GM23338 (cell line): Measurements from ENCODE around the gene CPNE2. TPM values are rescaled to one million over a fixed set of nuclear protein-coding genes. Genes with fewer than 3 reads are reported as not detected.

ENCODE experiments used
- ATAC-seq: fragments of 200-7000 bp; cut with Tn5 transposase; 3 replicates; pipeline ENCODE4 v1.9.1; 2020
- DNase-seq: peaks from one replicate; pipeline ENCODE4 v3.0.0-alpha.2; 2015; ENCODE audit warnings: low spot score
- H2AFZ ChIP-seq: fragments of 200-600 bp; sonication (generic); 2 replicates; pipeline ENCODE4 v1.8.0; 2016; ENCODE audit warnings: antibody characterized with exemption, mild to moderate bottlenecking, moderate library complexity
- H3F3A ChIP-seq: fragments of 200-600 bp; sonication (generic); replicated peaks from 2 replicates; pipeline ENCODE4 v1.8.0; 2017; ENCODE audit warnings: antibody characterized with exemption, mixed run types, low read depth
- H3K27ac ChIP-seq: fragments of 200-600 bp; sonication (generic); 2 replicates; pipeline ENCODE4 v1.6.1; 2016; ENCODE audit warnings: low read depth
- H3K27me3 ChIP-seq: fragments of 200-600 bp; sonication (generic); 2 replicates; pipeline ENCODE4 v1.8.0; 2016; ENCODE audit warnings: mild to moderate bottlenecking, mixed run types, moderate library complexity; ENCODE audit not compliant: insufficient read depth
- H3K36me3 ChIP-seq: fragments of 200-600 bp; sonication (generic); 2 replicates; pipeline ENCODE4 v1.8.0; 2016; ENCODE audit warnings: mild to moderate bottlenecking; ENCODE audit not compliant: insufficient read depth
- H3K4me1 ChIP-seq: fragments of 200-600 bp; sonication (generic); 2 replicates; pipeline ENCODE4 v1.8.0; 2016; ENCODE audit warnings: mild to moderate bottlenecking, moderate library complexity; ENCODE audit not compliant: insufficient read depth
- H3K4me2 ChIP-seq: fragments of 200-600 bp; sonication (generic); 2 replicates; pipeline ENCODE4 v1.7.1; 2017; ENCODE audit warnings: mixed run types
- H3K4me3 ChIP-seq: fragments of 200-600 bp; sonication (generic); 2 replicates; pipeline ENCODE4 v1.6.1; 2016; ENCODE audit warnings: mixed run types
- H3K79me2 ChIP-seq: fragments of 200-600 bp; sonication (generic); replicated peaks from 2 replicates; pipeline ENCODE4 v1.8.0; 2017; ENCODE audit warnings: mild to moderate bottlenecking; ENCODE audit not compliant: insufficient read depth
- H3K9me2 ChIP-seq: fragments of 200-600 bp; sonication (generic); 2 replicates; pipeline ENCODE4 v1.8.0; 2017; ENCODE audit not compliant: insufficient read depth
- H4K20me1 ChIP-seq: fragments of 200-600 bp; sonication (generic); replicated peaks from 2 replicates; pipeline ENCODE4 v1.8.0; 2017; ENCODE audit warnings: mild to moderate bottlenecking; ENCODE audit not compliant: insufficient read depth
- H3K27ac Mint-ChIP-seq: 2 replicates; pipeline ENCODE4 v1.8.0; 2020; ENCODE audit warnings: inconsistent platforms, mild to moderate bottlenecking, moderate library complexity, mixed read lengths
- H3K27me3 Mint-ChIP-seq: 3 replicates; pipeline ENCODE4 v1.8.0; 2022; ENCODE audit warnings: low read depth, mild to moderate bottlenecking, moderate library complexity, mixed read lengths, inconsistent platforms; ENCODE audit not compliant: insufficient read depth, poor library complexity
- H3K36me3 Mint-ChIP-seq: 3 replicates; pipeline ENCODE4 v1.8.0; 2021; ENCODE audit warnings: low read depth, mild to moderate bottlenecking, inconsistent platforms, moderate library complexity, mixed read lengths
- H3K4me1 Mint-ChIP-seq: 3 replicates; pipeline ENCODE4 v1.8.0; 2020; ENCODE audit warnings: mild to moderate bottlenecking, inconsistent platforms, mixed read lengths
- H3K4me3 Mint-ChIP-seq: 3 replicates; pipeline ENCODE4 v1.8.0; 2021; ENCODE audit warnings: moderate library complexity, mild to moderate bottlenecking, inconsistent platforms, mixed read lengths
- H3K9me3 Mint-ChIP-seq: 3 replicates; pipeline ENCODE4 v1.8.0; 2020; ENCODE audit warnings: moderate library complexity, mild to moderate bottlenecking, inconsistent platforms, mixed read lengths
- CTCF ChIP-seq, 2 experiments: fragments of 200-600 bp in 1 of 2; sonication (generic) in 1 of 2; conservative IDR thresholded peaks; 2 replicates each; pipeline versions ENCODE4 v1.5.1 to v1.6.1; 2016 to 2017; ENCODE audit warnings: antibody characterized with exemption in 2 of 2, low read depth in 2 of 2, mild to moderate bottlenecking in 2 of 2, moderate library complexity in 1 of 2
- EZH2 ChIP-seq: fragments of 200-600 bp; sonication (generic); IDR thresholded peaks from one replicate; pipeline ENCODE4 v1.8.0; 2017; ENCODE audit warnings: antibody characterized with exemption, mild to moderate bottlenecking, low read depth; ENCODE audit not compliant: unreplicated experiment
- EZH2phosphoT487 ChIP-seq: fragments of 200-600 bp; sonication (generic); IDR thresholded peaks from one replicate; pipeline ENCODE4 v1.8.1; 2018; ENCODE audit warnings: antibody characterized with exemption; ENCODE audit not compliant: unreplicated experiment
- JUNB ChIP-seq: IDR thresholded peaks from one replicate; pipeline ENCODE4 v1.6.1; 2016; ENCODE audit warnings: antibody characterized with exemption; ENCODE audit not compliant: unreplicated experiment
- NANOG ChIP-seq: IDR thresholded peaks from 2 replicates; pipeline ENCODE4 v1.6.1; 2016; ENCODE audit warnings: antibody characterized with exemption, borderline replicate concordance
- POLR2AphosphoS5 ChIP-seq: IDR thresholded peaks from 2 replicates; pipeline ENCODE4 v1.6.1; 2016; ENCODE audit warnings: antibody characterized with exemption, low read depth
- REST ChIP-seq: IDR thresholded peaks from one replicate; pipeline ENCODE4 v1.6.1; 2018; ENCODE audit warnings: antibody characterized with exemption; ENCODE audit not compliant: unreplicated experiment
- STAT1 ChIP-seq: IDR thresholded peaks from one replicate; pipeline ENCODE4 v1.6.1; 2016; ENCODE audit warnings: antibody characterized with exemption; ENCODE audit not compliant: unreplicated experiment
- ZNF114 ChIP-seq: fragments of 250-450 bp; sonication (Bioruptor Pico); IDR thresholded peaks from 2 replicates; pipeline ENCODE4 v1.5.0; 2020; ENCODE audit warnings: mild to moderate bottlenecking, moderate library complexity
- ZNF331 ChIP-seq: fragments of 250-450 bp; sonication (Bioruptor Pico); IDR thresholded peaks from 2 replicates; pipeline ENCODE4 v1.5.0; 2020; ENCODE audit warnings: low read depth, mild to moderate bottlenecking, moderate library complexity
- polyA plus RNA-seq: library from polyadenylated mRNA; unstranded; fragments of >200 nt; fragmentation: Nextera tagmentation; extraction: Ambion mirVana; gene quantifications from 2 replicates; pipeline ENCODE4 v1.2.1, GENCODE V29; 2016
- total RNA-seq: library from RNA; depleted of rRNA; stranded (reverse); fragments of >200 nt; shearing (Covaris generic); gene quantifications from 2 replicates; pipeline ENCODE4 v1.2.3, GENCODE V29; 2014
- TF ChIP-seq, protein P1 (sequence below): IDR thresholded peaks from 2 replicates; pipeline ENCODE4 v1.6.1; 2016; ENCODE audit warnings: antibody characterized with exemption

CPNE2 gene
- total and polyA plus RNA-seq, 2 experiments from 2014 or later, result 7.1 to 11.3 TPM

DNA sequence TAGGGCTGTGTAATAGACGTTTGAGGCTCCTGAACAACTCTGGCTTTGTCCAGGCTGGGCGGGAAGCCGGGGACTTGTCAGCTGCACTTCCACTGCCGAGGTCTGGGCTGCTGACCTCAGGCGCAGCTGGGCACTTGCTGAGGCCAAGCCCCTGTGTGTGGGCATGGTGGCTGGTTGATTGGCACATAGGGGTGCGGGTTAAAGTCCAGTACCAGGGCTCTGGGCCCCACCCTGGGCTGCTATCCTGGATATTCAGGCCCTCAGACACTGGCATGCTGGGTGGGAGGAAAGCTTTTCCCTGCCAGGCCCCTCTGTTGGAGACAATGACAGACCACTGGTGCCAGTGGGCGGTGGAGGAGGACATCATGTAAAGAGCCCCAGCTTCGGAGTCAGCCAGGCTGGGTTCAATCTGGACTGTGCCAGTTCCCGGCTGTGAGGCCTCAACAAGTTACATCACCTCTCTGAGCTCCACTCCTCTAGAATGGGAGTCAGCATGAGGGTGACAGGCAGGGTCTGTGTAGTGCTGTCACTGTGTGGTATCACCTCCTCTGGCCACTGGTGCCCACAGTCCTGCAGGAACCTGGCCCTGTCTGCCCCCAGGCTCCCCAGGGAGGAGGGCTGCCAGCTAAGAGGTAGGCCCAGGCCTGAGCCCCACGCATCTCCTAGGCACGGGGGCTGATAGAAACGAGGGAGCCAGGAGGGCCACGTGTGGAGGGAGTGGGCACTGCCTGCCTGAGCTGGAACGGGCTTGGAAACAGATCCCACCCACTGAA is 51.0 kb downstream of the CPNE2 start:
- no peak for DNase-seq
- H3K4me1 ChIP-seq, result peaks cover 23% of the 10 kb centered on the region
- no peak overlapping the region for H2AFZ ChIP-seq
- Mint-ChIP-seq H3K9me3 (no peaks in the 10 kb centered on the region), H3K36me3 (no peaks in the 10 kb centered on the region; the same call in 2 of the 3 replicates), H3K27ac (no peak overlapping the region), H3K27me3 (peaks cover 18% of the 10 kb centered on the region), H3K4me1 (peaks cover 34% of the 10 kb centered on the region), H3K4me3 (no peak overlapping the region)
- H4K20me1 ChIP-seq, result no peaks in the 10 kb centered on the region
- H3F3A ChIP-seq, result no peaks in the 10 kb centered on the region
- no peaks in the 10 kb centered on the region for H3K79me2 ChIP-seq
- H3K4me3 ChIP-seq, result no peak overlapping the region
- ATAC-seq, result no peak
- TF ChIP-seq ZNF114 (CRISPR knock-in tag) (no peak), NANOG (no peak), CTCF (conservative IDR thresholded peaks at IDR 0.05; ENCODE audit: low read depth in 2 of 2) (no peak), EZH2 (no peak), JUNB (no peak), ZNF331 (CRISPR knock-in tag) (no peak), STAT1 (no peak), EZH2phosphoT487 (no peak), POLR2AphosphoS5 (no peak)
- TF ChIP-seq, protein P1, sequence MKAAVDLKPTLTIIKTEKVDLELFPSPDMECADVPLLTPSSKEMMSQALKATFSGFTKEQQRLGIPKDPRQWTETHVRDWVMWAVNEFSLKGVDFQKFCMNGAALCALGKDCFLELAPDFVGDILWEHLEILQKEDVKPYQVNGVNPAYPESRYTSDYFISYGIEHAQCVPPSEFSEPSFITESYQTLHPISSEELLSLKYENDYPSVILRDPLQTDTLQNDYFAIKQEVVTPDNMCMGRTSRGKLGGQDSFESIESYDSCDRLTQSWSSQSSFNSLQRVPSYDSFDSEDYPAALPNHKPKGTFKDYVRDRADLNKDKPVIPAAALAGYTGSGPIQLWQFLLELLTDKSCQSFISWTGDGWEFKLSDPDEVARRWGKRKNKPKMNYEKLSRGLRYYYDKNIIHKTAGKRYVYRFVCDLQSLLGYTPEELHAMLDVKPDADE, result no peak
- no peaks in the 10 kb centered on the region for H3K9me2 ChIP-seq
- no peak overlapping the region for H3K27ac ChIP-seq
- H3K36me3 ChIP-seq, result no peaks in the 10 kb centered on the region
- H3K27me3 ChIP-seq, result no peaks in the 10 kb centered on the region
- no peak overlapping the region for H3K4me2 ChIP-seq

GRCh38 chr16:57144027-57144426 is 51.6 kb downstream of the CPNE2 start:
- Histone ChIP-seq H3K36me3 (no peaks in the 10 kb centered on the region), H3K9me2 (no peaks in the 10 kb centered on the region), H3K4me1 (peaks cover 27% of the 10 kb centered on the region), H3K79me2 (no peaks in the 10 kb centered on the region), H2AFZ (no peak overlapping the region), H3F3A (no peaks in the 10 kb centered on the region), H3K27me3 (no peaks in the 10 kb centered on the region), H4K20me1 (no peaks in the 10 kb centered on the region), H3K4me3 (no peak overlapping the region), H3K27ac (no peak overlapping the region), H3K4me2 (no peak overlapping the region)
- Mint-ChIP-seq H3K27ac (no peak overlapping the region), H3K27me3 (peaks cover 22% of the 10 kb centered on the region), H3K4me1 (peaks cover 41% of the 10 kb centered on the region), H3K4me3 (no peak overlapping the region), H3K9me3 (no peaks in the 10 kb centered on the region; the same call in 2 of the 3 replicates), H3K36me3 (no peaks in the 10 kb centered on the region; the same call in 2 of the 3 replicates)
- ATAC-seq (no peak), DNase-seq (no peak)
- TF ChIP-seq REST (no peak), CTCF (conservative IDR thresholded peaks at IDR 0.05; ENCODE audit: low read depth in 2 of 2) (no peak), ZNF331 (CRISPR knock-in tag) (no peak)
